H1 (cell line): Measurements from ENCODE around the gene RBM19. TPM values are rescaled to one million over a fixed set of nuclear protein-coding genes. Genes with fewer than 3 reads are reported as not detected.

Source experiments
- CTCF ChIA-PET: fragments of 300-600 bp; sonication (Branson Sonifier 250); formaldehyde crosslinking; loops from one replicate; lab custom pipeline; 2021; ENCODE audit not compliant: partially characterized antibody; lab: Charles Lee
- POLR2A ChIA-PET: fragments of 300-600 bp; sonication (Branson Sonifier 250); formaldehyde crosslinking; loops from one replicate; lab custom pipeline; 2021; ENCODE audit warnings: inconsistent platforms; ENCODE audit not compliant: partially characterized antibody; lab: Charles Lee
- DNase-seq, 2 experiments: peaks; one replicate each; pipeline versions ENCODE4 v3.0.0 to v3.0.0-alpha.2; 2010 to 2022; ENCODE audit warnings: low spot score in 2 of 2, low read depth in 1 of 2, mixed read lengths in 1 of 2
- FAIRE-seq: peaks from 2 replicates; lab custom pipeline; 2011; peaks lifted over from hg19 to GRCh38; lab: Jason Lieb, UNC
- H2AFZ ChIP-seq: 2 replicates; pipeline ENCODE4 v1.8.1; 2012; ENCODE audit warnings: low read length, inconsistent platforms
- H2AK5ac ChIP-seq: 2 replicates; pipeline ENCODE4 v1.6.1; 2013; ENCODE audit warnings: low read depth, low read length
- H2BK120ac ChIP-seq: replicated peaks from 2 replicates; pipeline ENCODE3; 2013; ENCODE audit warnings: low read depth, low read length, inconsistent platforms
- H2BK12ac ChIP-seq: 2 replicates; pipeline ENCODE4 v1.6.1; 2013; ENCODE audit warnings: low read depth, low read length
- H2BK15ac ChIP-seq: 2 replicates; pipeline ENCODE4 v1.6.1; 2013; ENCODE audit warnings: low read length
- H2BK20ac ChIP-seq: 2 replicates; pipeline ENCODE4 v1.6.1; 2013; ENCODE audit warnings: low read length
- H2BK5ac ChIP-seq: 2 replicates; pipeline ENCODE4 v1.6.1; 2013; ENCODE audit warnings: low read depth, low read length
- H3K14ac ChIP-seq: 2 replicates; pipeline ENCODE4 v1.6.1; 2013; ENCODE audit warnings: inconsistent platforms; ENCODE audit not compliant: insufficient read length
- H3K18ac ChIP-seq: 2 replicates; pipeline ENCODE4 v1.6.1; 2013; ENCODE audit warnings: low read length; ENCODE audit errors: extremely low read depth
- H3K23ac ChIP-seq: 2 replicates; pipeline ENCODE4 v1.6.1; 2013; ENCODE audit warnings: inconsistent platforms; ENCODE audit not compliant: insufficient read length
- H3K23me2 ChIP-seq: 2 replicates; pipeline ENCODE4 v1.6.1; 2013; ENCODE audit warnings: low read depth, low read length
- H3K27ac ChIP-seq: 2 replicates; pipeline ENCODE4 v1.6.1; 2011; ENCODE audit warnings: low read depth, low read length, inconsistent platforms
- H3K27me3 ChIP-seq, 4 experiments: replicated peaks in 1 of 4; 1 replicate in 1 of 4; 2 replicates in 3 of 4; pipeline versions ENCODE4 v1.6.1 to v1.8.1; 2011 to 2013; ENCODE audit warnings: low read length in 3 of 4, mild to moderate bottlenecking in 3 of 4, inconsistent platforms in 2 of 4, mixed read lengths in 2 of 4, moderate library complexity in 1 of 4; ENCODE audit not compliant: control insufficient read depth in 3 of 4, insufficient read depth in 3 of 4; ENCODE audit errors: extremely low read depth in 1 of 4
- H3K36me3 ChIP-seq, 4 experiments: 2 replicates each; pipeline versions ENCODE4 v1.6.1 to v1.8.1; 2011 to 2013; ENCODE audit warnings: mild to moderate bottlenecking in 4 of 4, low read length in 3 of 4, moderate library complexity in 2 of 4, control low read depth in 1 of 4, inconsistent platforms in 1 of 4; ENCODE audit not compliant: insufficient read depth in 4 of 4, control insufficient read depth in 2 of 4
- H3K4ac ChIP-seq: replicated peaks from 2 replicates; pipeline ENCODE3; 2013; ENCODE audit warnings: low read length, low read depth, mixed read lengths, inconsistent platforms; ENCODE audit not compliant: insufficient read length
- H3K4me1 ChIP-seq, 4 experiments: replicated peaks in 1 of 4; 1 replicate in 1 of 4; 2 replicates in 3 of 4; pipeline versions ENCODE4 v1.6.1 to v1.8.1; 2011 to 2013; ENCODE audit warnings: low read length in 3 of 4, inconsistent platforms in 2 of 4, mixed read lengths in 1 of 4; ENCODE audit not compliant: insufficient read depth in 4 of 4, control insufficient read depth in 3 of 4
- H3K4me2 ChIP-seq, 2 experiments: 2 replicates each; pipeline versions ENCODE4 v1.6.1 to v1.8.1; 2011 to 2013; ENCODE audit warnings: low read depth in 2 of 2, low read length in 2 of 2, control low read depth in 1 of 2, inconsistent platforms in 1 of 2, mild to moderate bottlenecking in 1 of 2; ENCODE audit not compliant: insufficient read depth in 1 of 2
- H3K4me3 ChIP-seq, 4 experiments: fragments of 200-600, 300-600 bp in 1 of 4; sonication (generic), shearing (Covaris generic), sonication (Bioruptor Twin) in 1 of 4; 2 replicates each; pipeline versions ENCODE4 v1.5.1 to v1.8.1; 2011 to 2016; ENCODE audit warnings: low read length in 4 of 4, low read depth in 3 of 4, control low read depth in 2 of 4, inconsistent platforms in 2 of 4, mild to moderate bottlenecking in 2 of 4, mixed read lengths in 1 of 4, moderate library complexity in 1 of 4; ENCODE audit not compliant: insufficient read depth in 2 of 4; ENCODE audit errors: extremely low read depth in 1 of 4
- H3K56ac ChIP-seq: replicated peaks from 2 replicates; pipeline ENCODE3; 2013; ENCODE audit warnings: low read depth, mild to moderate bottlenecking, mixed read lengths, low read length, inconsistent platforms; ENCODE audit not compliant: insufficient read length
- H3K79me1 ChIP-seq: 2 replicates; pipeline ENCODE4 v1.6.1; 2013; ENCODE audit warnings: low read depth, low read length, control low read depth
- H3K79me2 ChIP-seq, 2 experiments: 2 replicates each; pipeline versions ENCODE4 v1.6.1 to v1.8.1; 2012 to 2013; ENCODE audit warnings: low read length in 2 of 2, mild to moderate bottlenecking in 2 of 2, inconsistent platforms in 1 of 2; ENCODE audit not compliant: insufficient read depth in 2 of 2, control insufficient read depth in 1 of 2
- H3K9ac ChIP-seq, 4 experiments: replicated peaks in 1 of 4; 1 replicate in 1 of 4; 2 replicates in 3 of 4; pipeline versions ENCODE4 v1.6.1 to v1.8.1; 2011 to 2013; ENCODE audit warnings: low read depth in 3 of 4, low read length in 3 of 4, control low read depth in 2 of 4, mild to moderate bottlenecking in 2 of 4, moderate library complexity in 2 of 4, inconsistent platforms in 1 of 4; ENCODE audit errors: extremely low read depth in 1 of 4
- H3K9me3 ChIP-seq, 2 experiments: 2 replicates each; pipeline versions ENCODE4 v1.6.1 to v1.8.1; 2012 to 2013; ENCODE audit warnings: mild to moderate bottlenecking in 2 of 2, moderate library complexity in 2 of 2, control low read depth in 1 of 2, inconsistent platforms in 1 of 2, low read depth in 1 of 2, low read length in 1 of 2, mixed read lengths in 1 of 2; ENCODE audit not compliant: insufficient read depth in 2 of 2
- H4K20me1 ChIP-seq, 2 experiments: replicated peaks in 1 of 2; 2 replicates each; pipeline versions ENCODE3 to v1.8.1; 2011 to 2013; ENCODE audit warnings: inconsistent platforms in 2 of 2, low read length in 2 of 2, mild to moderate bottlenecking in 1 of 2; ENCODE audit not compliant: insufficient read depth in 2 of 2, control insufficient read depth in 1 of 2
- H4K5ac ChIP-seq: 2 replicates; pipeline ENCODE4 v1.6.1; 2013; ENCODE audit warnings: low read length, low read depth, mixed read lengths, inconsistent platforms; ENCODE audit not compliant: insufficient read length
- H4K8ac ChIP-seq: 2 replicates; pipeline ENCODE4 v1.8.0; 2013; ENCODE audit warnings: mild to moderate bottlenecking, moderate library complexity, low read length, inconsistent platforms; ENCODE audit not compliant: insufficient read depth; ENCODE audit errors: extremely low read depth
- H4K91ac ChIP-seq: replicated peaks from 2 replicates; pipeline ENCODE3; 2013; ENCODE audit warnings: low read length, mixed read lengths, inconsistent platforms; ENCODE audit not compliant: insufficient read length
- CBX5 ChIP-seq: fragments of 300-800, 300-1000 bp; sonication (generic); IDR thresholded peaks from 2 replicates; pipeline ENCODE4 v1.7.1; 2016; ENCODE audit warnings: antibody characterized with exemption, low read length, low read depth
- WGBS, 2 experiments: shearing (Covaris generic) in 1 of 2; methylation state at CpG; one replicate each; pipeline versions ENCODE4 v1.1.6 to v1.1.7; 2013 to 2015; ENCODE audit warnings: low lambda C conversion rate in 2 of 2, mixed read lengths in 2 of 2, inconsistent platforms in 1 of 2, low coverage in 1 of 2, missing lambda C conversion rate in 1 of 2; ENCODE audit not compliant: insufficient replicate concordance in 2 of 2, insufficient coverage in 1 of 2, insufficient read length in 1 of 2; ENCODE audit errors: extremely low coverage in 1 of 2, missing lambda C conversion rate in 1 of 2; 5-methylcytosine and 5-hydroxymethylcytosine counted together
- polyA plus RNA-seq, 7 experiments: library from polyadenylated mRNA; depleted of rRNA in 3 of 7; stranded (reverse) in 5 of 7; unstranded in 2 of 7; fragments of >200 nt in 5 of 7; fragments of 200-250 nt in 2 of 7; gene quantifications; 1 replicate in 5 of 7; 2 replicates in 1 of 7; 4 replicates in 1 of 7; pipeline versions ENCODE4 v1.2.1 to v1.2.3, GENCODE V29; 2011 to 2013; ENCODE audit warnings: missing spikeins in 2 of 7, mixed read lengths in 2 of 7
- total RNA-seq: library from RNA; stranded (reverse); fragmentation: NEBNext Ultra II Directional; extraction: Animal tissue kit (Norgen Biotek cat#: 25700); gene quantifications from 2 replicates; pipeline ENCODE4 v1.2.1, GENCODE V29; 2021

RBM19 gene
- total and polyA plus RNA-seq, 2 of the 8 experiments (the other 6 are each of a cell fraction or from before 2014, with no cell fraction given): 23.4 to 61.9 TPM

GRCh38 chr12:113908584-113909100 is 57.5 kb downstream of the RBM19 start:
- H3K9ac ChIP-seq: no peak overlapping the region
- no peak overlapping the region for H4K8ac ChIP-seq
- no peak overlapping the region for H2AFZ ChIP-seq
- H4K91ac ChIP-seq: no peak overlapping the region
- H2BK5ac ChIP-seq: no peak overlapping the region
- peaks cover 0 to 2% (median 0%) of the 10 kb centered on the region in 4 experiments; a peak in 1 of 7 replicates for H3K4me1 ChIP-seq
- no peak overlapping the region for H2AK5ac ChIP-seq
- H3K23me2 ChIP-seq: no peaks in the 10 kb centered on the region
- no peaks in the 10 kb centered on the region for H3K9me3 ChIP-seq
- H4K5ac ChIP-seq: no peak overlapping the region
- H2BK120ac ChIP-seq: no peak overlapping the region
- DNase-seq: no peak
- WGBS, 2 experiments: 94% methylated on average over 6 of the region's 6 CpGs; no CpG with 5 or more reads in 1 of the 2 experiments
- no peak overlapping the region for H3K4ac ChIP-seq
- no peak overlapping the region for H3K18ac ChIP-seq
- no peak overlapping the region for H3K14ac ChIP-seq
- TF ChIP-seq CBX5: no peak
- TF ChIP-seq, all 59 proteins: peak for 0
- no peak overlapping the region for H2BK15ac ChIP-seq
- no peak overlapping the region for H3K4me2 ChIP-seq
- H3K56ac ChIP-seq: no peak overlapping the region
- POLR2A ChIA-PET: interaction anchor here (1.5 kb wide), 1 partner anchor 483 kb away, joined by 4 read pairs; no protein-coding TSS in a partner anchor
- H2BK12ac ChIP-seq: no peak overlapping the region
- H3K27ac ChIP-seq: no peak overlapping the region
- H3K36me3 ChIP-seq: peaks cover 4 to 14% (median 11%) of the 10 kb centered on the region in 4 experiments; a peak in 5 of 8 replicates
- FAIRE-seq: no peak
- CTCF ChIA-PET: interaction anchor here (0.6 to 2.8 kb wide), 15 partner anchors 9 to 389 kb away, joined by 3 to 19 read pairs (median 3); no protein-coding TSS in a partner anchor
- H2BK20ac ChIP-seq: no peak overlapping the region
- no peak overlapping the region for H3K4me3 ChIP-seq
- H3K79me2 ChIP-seq: no peaks in the 10 kb centered on the region
- peaks cover 0 to 2% of the 10 kb centered on the region in 2 experiments for H4K20me1 ChIP-seq
- H3K79me1 ChIP-seq: no peaks in the 10 kb centered on the region
- H3K27me3 ChIP-seq: no peaks in the 10 kb centered on the region
- H3K23ac ChIP-seq: no peak overlapping the region
